SK-N-SH (cell line): ENCODE results near the gene IAH1. TPM values are rescaled to one million over a fixed set of nuclear protein-coding genes. Genes with fewer than 3 reads are reported as not detected.

Source experiments
- CTCF ChIA-PET: fragments of 300-600, 350-600 bp; formaldehyde crosslinking; extraction: SDS; loops from one replicate; lab custom pipeline; 2021; lab: Yijun Ruan, JAX
- POLR2A ChIA-PET: fragments of 350-600 bp; sonication (Branson Sonifier 250); formaldehyde crosslinking; extraction: SDS; loops from one replicate; lab custom pipeline; 2020; ENCODE audit warnings: antibody characterized with exemption, inconsistent platforms; lab: Yijun Ruan, JAX
- DNase-seq: peaks from one replicate; pipeline ENCODE4 v3.0.0; 2012
- H2AFZ ChIP-seq: fragments of 200-600 bp; sonication (generic); 2 replicates; pipeline ENCODE4 v1.8.1; 2016; ENCODE audit warnings: antibody characterized with exemption, mild to moderate bottlenecking, low read depth
- H3F3A ChIP-seq: fragments of 200-600 bp; sonication (generic); replicated peaks from 2 replicates; pipeline ENCODE3; 2016; ENCODE audit warnings: antibody characterized with exemption, mild to moderate bottlenecking; ENCODE audit not compliant: insufficient read depth
- H3K27ac ChIP-seq, 2 experiments: fragments of 200-500 bp in 1 of 2; fragments of 200-600 bp in 1 of 2; sonication (Bioruptor generic) in 1 of 2; sonication (generic), shearing (Covaris generic) in 1 of 2; 2 replicates each; pipeline versions ENCODE4 v1.5.1 to v1.6.1; 2014 to 2016; ENCODE audit warnings: low read depth in 2 of 2, inconsistent platforms in 1 of 2, low read length in 1 of 2, mild to moderate bottlenecking in 1 of 2, mixed read lengths in 1 of 2
- H3K27me3 ChIP-seq: fragments of 200-600 bp; sonication (generic), shearing (Covaris generic); 2 replicates; pipeline ENCODE4 v1.6.1; 2016; ENCODE audit warnings: mixed run types; ENCODE audit not compliant: insufficient read depth
- H3K36me3 ChIP-seq, 2 experiments: fragments of 200-500 bp in 1 of 2; fragments of 200-600 bp in 1 of 2; sonication (Bioruptor generic) in 1 of 2; sonication (generic) in 1 of 2; replicated peaks in 1 of 2; 2 replicates each; pipeline versions ENCODE3 to v1.5.1; 2014 to 2016; ENCODE audit warnings: low read length in 1 of 2, mild to moderate bottlenecking in 1 of 2; ENCODE audit not compliant: insufficient read depth in 2 of 2, control insufficient read depth in 1 of 2
- H3K4me1 ChIP-seq, 2 experiments: fragments of 200-500 bp in 1 of 2; fragments of 200-600 bp in 1 of 2; sonication (Bioruptor generic) in 1 of 2; sonication (generic), shearing (Covaris generic) in 1 of 2; 2 replicates each; pipeline versions ENCODE4 v1.5.1 to v1.6.1; 2014 to 2016; ENCODE audit warnings: low read depth in 1 of 2, low read length in 1 of 2, mixed run types in 1 of 2; ENCODE audit not compliant: insufficient read depth in 2 of 2, control insufficient read depth in 1 of 2
- H3K4me2 ChIP-seq: fragments of 200-600 bp; sonication (generic), shearing (Covaris generic); 2 replicates; pipeline ENCODE4 v1.6.1; 2017; ENCODE audit warnings: mixed run types
- H3K4me3 ChIP-seq, 2 experiments: fragments of 200-500 bp in 1 of 2; fragments of 200-600 bp in 1 of 2; sonication (Bioruptor generic) in 1 of 2; sonication (generic), shearing (Covaris generic) in 1 of 2; 2 replicates each; pipeline versions ENCODE4 v1.5.1 to v1.8.1; 2014 to 2016; ENCODE audit warnings: low read depth in 2 of 2, inconsistent platforms in 1 of 2, low read length in 1 of 2, mild to moderate bottlenecking in 1 of 2, mixed read lengths in 1 of 2, moderate library complexity in 1 of 2
- H3K79me2 ChIP-seq: fragments of 200-600 bp; sonication (generic); 2 replicates; pipeline ENCODE4 v1.8.1; 2017; ENCODE audit warnings: mild to moderate bottlenecking; ENCODE audit not compliant: insufficient read depth
- H3K9ac ChIP-seq: fragments of 200-600 bp; sonication (generic); 2 replicates; pipeline ENCODE4 v1.6.1; 2017; ENCODE audit warnings: mixed run types
- H3K9me2 ChIP-seq: fragments of 200-600 bp; sonication (generic); 2 replicates; pipeline ENCODE4 v1.6.1; 2017; ENCODE audit warnings: mixed run types
- H3K9me3 ChIP-seq: fragments of 200-600 bp; sonication (generic); 2 replicates; pipeline ENCODE4 v1.6.1; 2017; ENCODE audit warnings: mixed run types, mild to moderate bottlenecking, moderate library complexity
- H4K20me1 ChIP-seq: fragments of 200-600 bp; sonication (generic); 2 replicates; pipeline ENCODE4 v1.6.1; 2017; ENCODE audit warnings: mild to moderate bottlenecking, mixed run types; ENCODE audit not compliant: insufficient read depth
- CTCF ChIP-seq: fragments of 200-600 bp; sonication (generic); IDR thresholded peaks from 2 replicates; pipeline ENCODE4 v1.6.1; 2017; ENCODE audit warnings: antibody characterized with exemption, mild to moderate bottlenecking, moderate library complexity
- ELF1 ChIP-seq: IDR thresholded peaks from 2 replicates; pipeline ENCODE4 v1.4.0; 2012
- EP300 ChIP-seq, 2 experiments: IDR thresholded peaks; 2 replicates each; pipeline versions ENCODE4 v1.4.0 to v1.6.1; 2012; ENCODE audit warnings: borderline replicate concordance in 1 of 2, low read depth in 1 of 2, low read length in 1 of 2
- FOSL2 ChIP-seq: IDR thresholded peaks from 2 replicates; pipeline ENCODE4 v1.4.0; 2012; ENCODE audit warnings: low read depth, mild to moderate bottlenecking, moderate library complexity, borderline replicate concordance
- FOXJ3 ChIP-seq: sonication (generic); formaldehyde crosslinking; IDR thresholded peaks from 2 replicates; pipeline ENCODE4 v1.5.1; 2020; ENCODE audit warnings: mild to moderate bottlenecking, missing genetic modification reagents
- FOXM1 ChIP-seq: IDR thresholded peaks from 2 replicates; pipeline ENCODE4 v1.4.0; 2012; ENCODE audit warnings: low read depth, mild to moderate bottlenecking
- MAX ChIP-seq: IDR thresholded peaks from 2 replicates; pipeline ENCODE4 v1.4.0; 2012; ENCODE audit warnings: low read depth
- PBX3 ChIP-seq: IDR thresholded peaks from 2 replicates; pipeline ENCODE4; 2012
- RAD21 ChIP-seq: IDR thresholded peaks from 2 replicates; pipeline ENCODE4 v1.6.1; 2012; ENCODE audit warnings: mild to moderate bottlenecking, low read length
- RCOR1 ChIP-seq: fragments of 150-350 bp; IDR thresholded peaks from 2 replicates; pipeline ENCODE4 v1.6.1; 2017; ENCODE audit warnings: antibody characterized with exemption, low read length
- RXRA ChIP-seq: IDR thresholded peaks from 2 replicates; pipeline ENCODE4 v1.4.0; 2012; ENCODE audit warnings: low read depth, mild to moderate bottlenecking, borderline replicate concordance
- SIN3A ChIP-seq: IDR thresholded peaks from 2 replicates; pipeline ENCODE4 v1.6.1; 2012; ENCODE audit warnings: low read depth, mild to moderate bottlenecking, low read length, moderate library complexity, borderline replicate concordance
- SMC3 ChIP-seq: IDR thresholded peaks from 2 replicates; pipeline ENCODE4 v1.6.1; 2012; ENCODE audit warnings: low read depth, low read length, improper control_type of control experiment
- TAF1 ChIP-seq: IDR thresholded peaks from 2 replicates; pipeline ENCODE4 v1.6.1; 2012; ENCODE audit warnings: low read depth, mild to moderate bottlenecking, low read length, moderate library complexity, borderline replicate concordance
- TEAD4 ChIP-seq: IDR thresholded peaks from 2 replicates; pipeline ENCODE4 v1.4.0; 2012; ENCODE audit warnings: mild to moderate bottlenecking, borderline replicate concordance; ENCODE audit not compliant: insufficient read depth
- USF2 ChIP-seq: fragments of 150-350 bp; IDR thresholded peaks from 2 replicates; pipeline ENCODE4 v1.6.1; 2017; ENCODE audit warnings: antibody characterized with exemption, low read length, low read depth, borderline replicate concordance
- WGBS: methylation state at CpG from one replicate; pipeline ENCODE4 v1.1.6; 2017; ENCODE audit warnings: low lambda C conversion rate; 5-methylcytosine and 5-hydroxymethylcytosine counted together
- polyA plus RNA-seq, 3 experiments: library from polyadenylated mRNA; depleted of rRNA; stranded (reverse); fragments of >200 nt; gene quantifications; 2 replicates each; pipeline ENCODE4 v1.2.3, GENCODE V29; 2012

The IAH1 gene
- polyA plus RNA-seq, 1 of the 3 experiments (the other 2 are of a cell fraction): 115 TPM

GRCh38 chr2:9532421-9532820 lies 58.1 kb downstream of the IAH1 start:
- WGBS: 97% methylated on average over 4 of the region's 4 CpGs
- H3K27ac ChIP-seq: no peak overlapping the region
- H3K9me3 ChIP-seq: no peaks in the 10 kb centered on the region
- TF ChIP-seq RXRA (no peak), EP300 (IDR thresholded peaks at IDR 0.05; ENCODE audit: borderline replicate concordance in 1 of 2, low read depth in 1 of 2, low read length in 1 of 2) (no peak), CTCF (no peak), TAF1 (no peak), FOXJ3 (CRISPR knock-in tag) (no peak), FOXM1 (no peak), SMC3 (no peak), PBX3 (no peak), FOSL2 (no peak), USF2 (no peak), MAX (no peak), RAD21 (no peak), SIN3A (no peak), ELF1 (no peak), RCOR1 (no peak), TEAD4 (no peak)
- H3K27me3 ChIP-seq: no peaks in the 10 kb centered on the region
- H3K4me2 ChIP-seq: no peak overlapping the region
- CTCF ChIA-PET: interaction anchor here (1.2 kb wide), 1 partner anchor 267 kb away, joined by 5 read pairs; no protein-coding TSS in a partner anchor
- POLR2A ChIA-PET: no interaction called here
- no peaks in the 10 kb centered on the region for H4K20me1 ChIP-seq
- H3K9ac ChIP-seq: no peak overlapping the region
- peaks cover 5% of the 10 kb centered on the region for H3F3A ChIP-seq
- no peak overlapping the region for H3K4me3 ChIP-seq
- no peaks in the 10 kb centered on the region for H3K9me2 ChIP-seq
- no peak overlapping the region for H2AFZ ChIP-seq
- H3K79me2 ChIP-seq: peaks cover 65% of the 10 kb centered on the region
- H3K4me1 ChIP-seq: peaks cover 0 to 7% of the 10 kb centered on the region in 2 experiments; a peak in 1 of 4 replicates
- DNase-seq: no peak
- H3K36me3 ChIP-seq: peaks cover 26 to 76% of the 10 kb centered on the region in 2 experiments
